Measurements from ENCODE around the gene FUT2.
A peak's percentile ranks its signal among the peaks of the same experiment; 100 is the strongest.
"Not testable (repeated sequence)": the region's sequence is repeated elsewhere in the genome, so short reads cannot be mapped to it uniquely, and the experiment has no call there.

The FUT2 gene

DNA sequence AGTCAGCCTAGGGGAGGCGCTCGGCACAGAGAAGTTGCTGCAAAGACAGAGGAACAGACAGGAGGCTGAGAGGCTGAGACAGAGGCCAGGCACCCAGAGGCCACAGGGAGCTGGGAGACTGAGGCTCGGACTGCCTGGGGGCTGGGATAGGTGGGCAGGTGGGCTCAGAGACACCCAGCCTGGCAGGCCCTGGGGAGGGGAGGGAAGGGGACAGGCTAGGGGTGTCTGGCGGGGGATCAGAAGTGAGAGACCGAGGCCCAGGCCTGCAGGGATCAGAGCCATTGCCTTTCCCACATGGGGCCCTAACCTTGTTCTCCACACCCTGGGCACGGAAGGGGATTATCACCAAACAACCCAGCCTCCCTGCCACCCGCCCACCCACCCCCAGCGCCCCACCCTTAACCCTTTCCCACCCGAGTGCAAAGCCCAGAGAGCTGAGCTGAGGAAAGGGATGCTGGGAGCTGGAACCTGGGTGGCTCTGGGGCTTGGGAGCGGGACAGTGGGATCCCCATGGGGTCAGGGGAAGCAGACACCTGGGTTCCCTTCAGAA lies 24.2 kb upstream of the FUT2 start:
- DNase-seq = no peak

DNA sequence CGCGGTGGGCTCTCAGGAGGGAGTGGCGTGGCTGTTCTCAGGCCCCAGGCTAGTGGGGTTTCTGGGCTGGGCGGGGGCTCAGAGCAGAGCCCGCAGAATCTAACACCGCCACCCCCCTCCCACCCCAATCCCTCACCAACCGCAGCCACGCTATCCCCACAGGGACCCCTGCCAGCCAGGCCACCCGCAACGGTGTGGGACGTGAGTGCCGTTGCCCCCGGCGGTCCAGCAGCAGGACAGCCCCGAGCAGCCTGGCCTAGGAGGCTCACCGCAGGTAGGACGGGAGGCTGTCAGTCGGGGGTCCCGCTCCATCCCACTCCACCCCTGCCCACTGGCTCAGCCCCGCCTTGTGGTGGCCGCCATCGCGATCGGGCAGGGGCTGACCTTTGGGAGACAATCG lies 22.8 kb upstream of the FUT2 start, which contains the start of gene NTN5:
Gene NTN5, minus strand, starts transcription at position 24 of the 400 bp plus-strand sequence. CDS start 2,031 bp downstream, outside the sequence.
- DNase-seq = no peak

DNA sequence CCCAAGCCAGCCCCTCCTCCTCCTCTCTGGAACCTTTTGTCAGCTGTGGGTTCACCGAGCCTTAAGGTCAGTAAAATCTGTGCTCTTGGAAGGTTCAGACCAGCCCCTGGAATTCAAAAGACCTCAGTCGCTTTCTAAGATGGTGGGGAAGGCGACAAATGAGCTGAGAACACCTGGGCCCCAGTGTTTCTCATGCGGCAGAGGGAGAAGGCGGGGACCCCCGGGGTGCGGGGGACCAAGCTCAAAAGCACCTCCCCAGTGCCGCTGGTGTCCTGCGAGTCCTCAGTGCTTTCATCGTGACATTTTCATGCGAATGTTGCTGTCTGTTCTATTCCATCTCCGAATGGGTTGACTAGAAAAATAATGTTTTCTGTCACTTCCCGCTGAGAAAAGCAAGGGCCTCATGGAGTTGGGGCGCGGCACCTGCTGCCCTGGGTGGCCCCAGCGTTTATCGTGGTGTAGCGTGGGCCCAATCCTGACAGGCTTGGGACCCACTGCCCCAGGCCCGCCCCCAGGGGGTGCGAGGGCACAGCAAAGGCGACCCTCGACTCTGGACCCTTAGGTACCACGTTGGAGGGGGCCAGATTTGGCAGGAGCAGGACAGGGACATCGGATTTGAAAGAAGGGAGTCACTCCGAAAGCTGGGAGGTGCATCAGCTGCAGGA lies 22.2 kb upstream of the FUT2 start:
- DNase-seq = no peak

DNA sequence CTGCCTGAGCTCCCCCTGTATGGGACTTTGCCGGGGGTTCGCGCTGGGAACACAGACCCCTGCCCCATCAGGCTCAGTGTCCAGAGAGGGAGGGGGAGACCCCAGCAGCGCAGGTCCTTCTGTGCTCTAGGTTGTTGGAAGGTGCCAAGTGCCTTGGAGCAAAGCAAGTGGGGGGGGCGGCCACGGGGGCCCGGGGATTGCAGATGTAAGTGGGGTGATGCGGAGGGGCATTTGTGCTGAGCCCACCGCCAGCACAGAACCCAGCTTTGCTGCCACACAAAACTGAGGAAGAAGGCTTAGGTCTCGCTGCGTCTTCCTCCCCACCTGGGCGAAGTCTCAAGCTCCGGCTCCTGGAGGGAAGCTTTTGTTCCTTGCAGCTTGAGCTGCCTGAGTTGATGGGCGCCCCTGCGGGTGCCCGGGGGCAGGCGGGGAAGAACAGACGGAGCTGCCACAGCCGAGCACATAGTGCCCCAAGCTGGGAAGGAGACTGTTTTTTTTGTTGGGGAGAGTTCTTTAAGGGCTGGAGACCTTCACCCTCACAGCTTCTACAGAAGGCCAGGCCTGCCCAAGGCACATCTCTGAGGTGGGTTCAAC lies 21.5 kb upstream of the FUT2 start:
- no peak for DNase-seq

DNA sequence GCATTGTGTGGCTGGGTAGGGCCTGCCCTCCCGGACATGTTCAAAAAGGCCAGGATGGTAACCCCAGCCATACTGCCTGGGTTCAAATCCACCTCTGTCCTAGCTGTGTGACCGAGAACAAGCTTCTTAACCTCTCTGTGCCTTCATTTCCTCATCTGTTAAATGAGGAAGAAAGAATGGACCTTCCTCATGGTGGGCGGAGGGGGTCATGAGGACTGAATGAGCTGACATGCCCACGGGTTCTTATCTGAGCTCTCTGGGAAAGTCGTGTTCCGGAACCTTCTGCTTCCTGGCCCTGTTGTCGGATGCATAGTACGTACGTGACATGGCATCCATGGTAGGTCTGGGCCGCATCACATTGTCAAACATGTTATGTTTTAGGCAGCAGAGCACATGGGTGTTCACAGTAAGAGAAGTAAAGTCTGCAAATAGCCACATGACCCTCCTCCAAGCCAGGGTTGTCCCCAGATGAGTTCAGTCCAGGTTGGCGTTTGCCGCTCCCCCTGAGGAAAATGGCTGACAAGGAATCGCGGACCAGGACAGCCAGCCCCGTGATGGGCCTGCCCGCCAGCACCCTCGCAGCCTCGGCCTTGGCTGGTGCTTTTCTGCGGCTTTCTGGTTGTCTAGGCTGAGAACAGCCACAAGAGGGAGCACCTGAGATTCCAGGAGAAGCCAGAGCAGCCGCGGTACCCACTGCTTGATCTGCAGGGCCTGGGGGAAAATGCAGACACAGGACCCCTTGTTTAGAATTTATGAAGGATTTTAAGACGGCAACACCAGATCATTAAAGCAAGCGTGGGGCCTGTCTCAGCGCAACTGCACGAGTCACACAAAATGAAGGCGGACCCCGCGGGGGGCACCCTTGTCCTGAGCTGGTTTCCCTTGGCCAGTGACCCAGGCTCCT lies 20.6 kb upstream of the FUT2 start:
- DNase-seq = peak; percentile 88

DNA sequence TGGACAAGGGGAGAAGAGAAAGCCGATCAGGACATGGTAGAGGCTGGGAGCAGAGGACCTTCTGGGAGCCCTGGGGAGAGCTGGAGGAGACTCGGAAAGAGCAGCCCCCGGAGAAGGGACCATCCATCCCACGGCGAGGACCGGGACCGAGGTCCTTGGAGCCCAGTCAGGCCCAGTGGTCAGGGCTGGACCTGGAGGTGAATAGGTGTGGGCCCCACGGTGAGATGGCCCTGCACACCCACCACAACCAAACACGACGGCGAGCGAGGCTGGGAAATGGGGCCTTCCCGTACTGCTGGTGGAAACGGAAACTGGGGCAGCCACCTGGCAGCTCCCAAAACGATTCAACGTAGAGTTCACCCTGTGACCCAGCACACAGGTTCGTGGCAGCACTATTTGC lies 19.3 kb upstream of the FUT2 start:
- no peak for DNase-seq

DNA sequence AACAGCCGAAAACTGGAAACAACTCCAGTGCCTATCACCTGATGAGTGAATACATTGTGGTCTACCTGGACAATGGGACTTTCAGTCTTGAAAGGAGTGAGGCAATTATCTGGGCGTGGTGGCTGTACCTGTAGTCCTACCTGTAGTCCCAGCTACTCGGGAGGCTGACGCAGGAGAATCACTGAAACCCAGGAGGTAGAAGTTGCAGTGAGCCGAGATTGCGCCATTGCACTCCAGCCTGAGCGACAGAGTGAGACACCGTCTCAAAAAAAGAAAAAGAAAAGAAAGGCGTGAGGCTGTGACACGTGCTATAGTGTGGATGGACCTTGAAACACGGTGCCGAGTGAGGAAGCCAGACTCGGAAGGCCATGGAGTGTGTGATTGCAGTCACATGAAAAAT lies 18.9 kb upstream of the FUT2 start:
- no peak for DNase-seq

DNA sequence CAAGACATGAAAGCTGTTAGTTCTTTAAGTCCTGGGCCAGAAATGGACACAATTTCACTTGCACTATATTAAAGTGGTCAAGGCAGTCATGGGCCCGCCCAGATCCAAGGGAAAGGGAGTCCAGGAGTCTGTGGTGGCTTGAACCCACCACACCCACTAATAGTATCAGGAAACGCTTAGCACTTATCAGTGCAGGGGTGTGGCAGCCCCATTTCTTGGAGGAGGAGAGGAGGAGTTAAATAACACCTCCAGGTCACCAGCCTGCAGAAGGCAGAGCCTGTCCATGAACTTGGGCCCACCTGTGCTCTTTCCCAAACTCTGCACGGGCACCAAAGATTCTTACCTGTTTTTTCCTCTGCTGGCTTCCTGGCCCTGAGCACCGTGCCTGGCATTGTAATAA lies 17.6 kb upstream of the FUT2 start:
- no peak for DNase-seq

DNA sequence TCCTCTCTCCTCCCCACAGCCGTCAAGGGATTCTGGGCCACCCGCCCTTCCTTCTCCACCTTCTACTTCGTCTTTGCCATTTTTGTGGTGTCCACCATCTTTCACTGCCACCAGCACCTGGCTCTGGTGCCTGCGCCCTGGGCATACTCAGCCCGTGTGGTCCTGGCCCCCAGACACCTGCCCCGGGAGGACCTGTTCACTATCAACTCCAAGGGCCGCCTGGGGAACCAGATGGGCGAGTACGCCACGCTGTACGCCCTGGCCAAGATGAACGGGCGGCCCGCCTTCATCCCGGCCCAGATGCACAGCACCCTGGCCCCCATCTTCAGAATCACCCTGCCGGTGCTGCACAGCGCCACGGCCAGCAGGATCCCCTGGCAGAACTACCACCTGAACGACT lies 15.8 kb upstream of the FUT2 start:
- DNase-seq = not testable (repeated sequence)

DNA sequence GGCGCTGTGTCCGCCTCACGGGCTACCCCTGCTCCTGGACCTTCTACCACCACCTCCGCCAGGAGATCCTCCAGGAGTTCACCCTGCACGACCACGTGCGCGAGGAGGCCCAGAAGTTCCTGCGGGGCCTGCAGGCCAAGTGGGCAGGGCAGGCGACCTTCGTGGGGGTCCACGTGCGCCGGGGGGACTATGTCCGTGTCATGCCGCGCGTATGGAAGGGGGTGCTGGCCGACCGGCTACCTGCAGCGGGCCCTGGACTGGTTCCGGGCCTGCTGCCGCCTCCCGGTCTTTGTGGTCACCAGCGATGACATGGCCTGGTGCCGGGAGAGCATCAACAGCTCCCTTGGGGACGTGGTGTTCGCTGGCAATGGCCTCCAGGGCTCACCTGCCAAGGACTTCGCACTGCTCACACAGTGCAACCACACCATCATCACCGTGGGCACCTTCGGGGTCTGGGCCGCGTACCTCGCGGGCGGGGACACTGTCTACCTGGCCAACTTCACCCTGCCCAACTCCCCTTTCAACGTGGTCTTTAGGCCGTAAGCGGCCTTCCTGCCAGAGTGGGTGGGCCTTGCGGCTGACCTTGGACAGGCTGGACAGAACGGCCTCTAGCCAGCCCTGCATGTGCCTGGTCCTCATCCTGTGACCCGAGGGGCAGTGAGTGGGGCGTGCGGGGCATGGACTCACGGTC lies 15.2 kb upstream of the FUT2 start:
- no peak for DNase-seq

DNA sequence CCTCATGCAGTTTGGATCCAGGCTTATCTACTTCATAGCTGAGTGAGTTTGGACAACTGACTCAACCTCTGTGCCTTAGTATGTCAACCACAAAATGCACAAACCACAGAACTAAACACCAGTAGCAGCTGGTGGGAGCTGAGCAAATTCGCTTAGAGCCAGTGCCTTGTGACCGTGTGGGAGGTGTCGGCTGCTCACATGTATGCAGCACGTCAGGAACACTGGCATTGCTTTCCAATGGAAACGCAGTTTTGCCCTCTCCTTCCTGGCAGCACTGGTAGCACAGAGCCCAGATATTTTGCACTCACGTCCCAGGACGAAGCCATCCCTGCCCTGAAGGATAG lies 14.7 kb upstream of the FUT2 start:
- DNase-seq = no peak

DNA sequence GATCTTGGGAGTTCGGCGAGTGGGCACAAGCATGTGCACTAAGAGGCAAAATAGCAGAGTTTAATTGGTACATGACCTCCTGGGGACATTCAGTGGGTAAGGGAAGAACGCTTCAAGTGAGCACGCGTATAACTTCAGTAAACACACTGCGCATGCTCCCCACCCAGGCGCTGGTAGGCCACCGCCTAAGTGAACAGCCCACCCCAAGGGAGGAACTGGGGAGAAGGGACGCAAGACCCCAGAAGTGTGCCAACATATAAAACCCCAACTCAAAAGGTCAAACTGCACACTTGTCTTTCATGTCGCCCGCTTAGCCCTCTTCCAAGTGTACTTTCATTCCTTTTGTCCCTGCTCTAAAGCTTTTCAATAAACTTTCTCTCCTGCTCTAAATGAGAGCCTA lies 12.4 kb upstream of the FUT2 start:
- no peak for DNase-seq

DNA sequence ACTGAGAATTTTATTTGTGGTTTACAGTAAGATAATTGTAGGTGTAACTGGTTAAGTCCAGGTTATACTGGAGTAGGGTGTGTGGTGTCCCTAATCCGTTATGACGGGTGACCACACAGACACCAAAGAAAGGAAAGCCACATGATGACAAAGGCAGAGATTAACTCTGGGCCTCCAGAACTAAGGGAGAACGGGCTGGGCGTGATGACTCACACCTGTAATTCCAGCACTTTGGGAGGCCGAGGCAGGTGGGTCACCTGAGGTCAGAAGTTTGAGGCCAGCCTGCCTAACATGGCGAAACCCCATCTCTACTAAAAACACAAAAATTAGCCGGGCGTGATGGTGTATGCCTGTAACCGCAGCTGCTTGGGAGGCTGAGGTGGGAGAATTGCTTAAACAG lies 10.2 kb upstream of the FUT2 start:
- DNase-seq = no peak

DNA sequence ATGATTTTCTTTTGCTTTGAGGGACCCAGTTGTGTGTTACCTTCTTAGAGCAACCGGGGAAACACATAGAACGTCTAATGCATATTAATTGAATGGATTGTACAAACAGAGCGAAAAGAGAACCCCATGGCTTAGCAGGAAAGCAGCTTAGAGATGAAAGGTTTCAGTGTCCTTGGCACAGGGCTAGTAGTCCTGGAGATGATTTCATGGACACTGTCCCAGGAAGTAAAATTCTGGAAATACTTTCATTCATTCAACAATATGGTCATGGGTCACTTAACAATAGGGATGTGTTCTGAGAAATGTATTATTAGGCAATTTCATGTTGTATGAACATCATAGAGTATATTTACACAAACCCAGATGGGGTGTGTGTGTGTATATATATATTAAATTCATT lies 9.7 kb upstream of the FUT2 start:
- no peak for DNase-seq

DNA sequence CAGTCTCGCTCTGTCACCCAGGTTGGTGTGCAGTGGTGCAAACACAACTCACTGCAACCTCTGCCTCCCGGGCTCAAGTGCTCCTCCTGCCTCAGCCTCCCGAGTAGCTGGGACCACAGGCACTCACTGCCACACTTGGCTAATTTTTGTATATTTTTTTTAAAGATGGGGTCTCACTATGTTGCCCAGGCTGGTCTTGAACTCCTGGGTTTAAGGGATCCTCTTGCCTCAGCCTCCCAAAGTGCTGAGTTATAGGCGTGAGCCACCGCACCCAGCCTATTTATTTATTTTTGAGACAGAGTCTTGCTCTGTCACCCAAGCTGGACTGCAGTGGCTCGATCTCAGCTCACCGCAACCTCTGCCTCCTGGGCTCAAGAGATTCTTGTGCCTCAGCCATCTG lies 9.1 kb upstream of the FUT2 start:
- DNase-seq = not testable (repeated sequence)

DNA sequence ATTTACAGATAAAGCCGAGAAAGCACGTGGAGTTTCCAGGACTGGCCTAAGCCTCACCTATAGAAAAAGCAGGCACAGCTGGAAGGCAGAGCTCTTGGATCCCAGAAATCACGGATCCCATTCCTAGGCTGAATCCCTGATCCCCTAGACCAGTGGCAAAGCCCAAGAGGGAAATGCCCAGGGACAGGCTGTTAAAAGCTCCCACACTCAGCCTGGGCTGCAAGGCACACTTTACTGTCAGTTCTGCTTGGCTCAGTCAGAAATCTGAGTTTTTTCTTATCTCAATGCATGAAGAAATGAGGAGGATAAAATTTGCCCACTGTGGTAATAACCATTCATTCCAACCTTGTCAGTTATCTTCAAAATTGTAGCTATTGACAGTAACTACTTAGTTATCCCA lies 8.0 kb upstream of the FUT2 start:
- DNase-seq = no peak

DNA sequence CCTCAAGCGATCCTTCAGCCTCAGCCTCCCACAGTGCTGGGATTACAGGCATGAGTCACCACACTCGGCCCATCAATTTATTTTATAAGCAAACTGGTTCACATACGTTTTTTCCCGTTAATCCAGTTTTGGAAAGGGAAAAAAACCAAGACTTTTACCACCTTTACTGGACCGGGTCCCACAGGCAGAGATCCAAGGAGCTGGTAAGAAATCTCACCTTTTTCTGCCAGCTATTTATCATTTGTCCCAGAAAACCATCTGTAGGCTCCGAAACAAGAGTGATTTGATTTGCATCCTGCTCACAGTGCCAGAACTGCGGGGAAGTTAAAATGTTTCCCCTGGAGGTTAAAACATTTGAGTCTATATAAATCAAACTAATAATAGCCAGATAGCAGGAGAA lies 6.3 kb upstream of the FUT2 start:
- no peak for DNase-seq

DNA sequence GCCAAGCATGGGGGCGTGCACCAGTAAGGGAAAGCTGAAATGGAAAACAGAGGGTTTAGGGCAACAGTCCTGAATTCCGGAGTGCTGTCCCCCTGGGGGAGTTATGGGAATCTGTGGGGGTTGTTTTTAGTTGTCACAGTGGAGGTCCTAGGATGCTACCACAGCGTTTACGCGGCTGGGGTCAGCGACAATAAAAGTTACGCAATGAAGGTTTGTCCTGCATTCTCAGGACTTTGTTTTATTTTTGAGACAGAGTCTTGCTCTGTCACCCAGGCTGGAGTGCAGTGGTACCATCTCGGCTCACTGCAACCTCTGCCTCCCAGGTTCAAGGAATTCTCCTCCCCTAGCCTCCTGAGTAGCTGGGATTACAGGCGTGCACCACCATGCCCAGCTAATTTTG lies 2.1 kb upstream of the FUT2 start:
- not testable (repeated sequence) for DNase-seq

DNA sequence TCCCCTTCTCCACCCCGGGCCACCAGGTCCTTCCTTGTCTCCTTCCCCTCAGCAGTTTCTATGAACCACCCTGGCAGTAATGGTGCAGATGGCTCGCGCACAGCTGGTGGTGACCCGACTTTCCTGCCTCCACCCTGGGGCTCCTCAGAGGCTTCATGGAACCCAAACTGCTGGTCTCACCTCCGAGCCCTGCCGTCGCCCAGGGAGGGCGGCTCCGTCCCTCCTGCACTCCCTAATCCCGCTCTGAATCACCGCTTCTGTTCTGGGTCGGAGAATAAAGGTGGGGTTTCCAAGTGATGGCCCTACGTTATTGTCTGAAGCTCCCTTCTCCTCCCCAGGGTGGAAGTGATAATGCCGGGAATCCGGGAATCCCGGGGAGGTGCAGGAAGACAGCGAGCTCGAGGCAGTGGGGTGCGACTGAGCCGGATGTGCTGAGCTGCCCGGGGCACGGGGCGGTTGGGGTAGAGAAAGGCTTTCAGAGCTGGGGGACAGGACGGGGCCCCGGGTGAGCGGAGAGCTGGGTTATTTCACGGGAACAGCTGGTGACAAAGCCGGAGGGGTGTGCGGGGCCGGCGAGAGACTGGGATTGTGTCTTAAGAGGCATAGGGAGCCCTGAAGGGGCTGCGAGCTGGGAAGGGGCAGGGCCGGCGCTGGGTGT lies 711 bp downstream of the FUT2 start:
- peak; percentile 58 for DNase-seq

DNA sequence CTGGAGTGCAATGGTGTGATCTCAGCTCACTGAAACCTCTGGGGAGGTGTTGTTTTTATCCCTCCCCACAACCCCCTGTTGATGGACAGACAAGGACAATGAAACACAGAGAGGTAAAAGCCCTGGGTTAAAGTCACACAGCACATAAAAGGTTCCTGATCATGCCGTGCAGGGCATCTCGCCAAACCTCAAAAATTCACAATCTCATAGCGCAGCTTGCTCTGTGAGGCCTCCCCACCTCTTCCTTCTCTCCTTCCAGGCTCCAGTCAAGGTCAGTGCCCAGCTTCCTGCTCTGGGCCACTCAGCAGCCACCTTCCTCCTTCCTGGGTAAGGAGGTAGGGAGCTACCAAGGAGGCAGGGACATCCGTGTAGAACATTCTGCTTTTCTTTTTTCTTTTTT lies 2.3 kb downstream of the FUT2 start:
- no peak for DNase-seq

DNA sequence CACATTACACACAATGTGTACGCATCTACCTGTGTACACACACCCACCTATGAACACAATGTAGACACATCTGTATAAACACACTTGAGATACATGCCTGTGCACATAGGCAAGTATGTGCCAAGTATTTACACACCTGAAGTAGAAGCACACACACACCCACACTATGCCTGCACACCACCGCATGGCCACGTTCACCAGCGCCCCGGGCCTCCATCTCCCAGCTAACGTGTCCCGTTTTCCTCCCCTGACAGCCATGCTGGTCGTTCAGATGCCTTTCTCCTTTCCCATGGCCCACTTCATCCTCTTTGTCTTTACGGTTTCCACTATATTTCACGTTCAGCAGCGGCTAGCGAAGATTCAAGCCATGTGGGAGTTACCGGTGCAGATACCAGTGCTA lies 6.9 kb downstream of the FUT2 start:
- DNase-seq = no peak

DNA sequence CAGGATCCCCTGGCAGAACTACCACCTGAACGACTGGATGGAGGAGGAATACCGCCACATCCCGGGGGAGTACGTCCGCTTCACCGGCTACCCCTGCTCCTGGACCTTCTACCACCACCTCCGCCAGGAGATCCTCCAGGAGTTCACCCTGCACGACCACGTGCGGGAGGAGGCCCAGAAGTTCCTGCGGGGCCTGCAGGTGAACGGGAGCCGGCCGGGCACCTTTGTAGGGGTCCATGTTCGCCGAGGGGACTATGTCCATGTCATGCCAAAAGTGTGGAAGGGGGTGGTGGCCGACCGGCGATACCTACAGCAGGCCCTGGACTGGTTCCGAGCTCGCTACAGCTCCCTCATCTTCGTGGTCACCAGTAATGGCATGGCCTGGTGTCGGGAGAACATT lies 7.5 kb downstream of the FUT2 start:
- DNase-seq = no peak

DNA sequence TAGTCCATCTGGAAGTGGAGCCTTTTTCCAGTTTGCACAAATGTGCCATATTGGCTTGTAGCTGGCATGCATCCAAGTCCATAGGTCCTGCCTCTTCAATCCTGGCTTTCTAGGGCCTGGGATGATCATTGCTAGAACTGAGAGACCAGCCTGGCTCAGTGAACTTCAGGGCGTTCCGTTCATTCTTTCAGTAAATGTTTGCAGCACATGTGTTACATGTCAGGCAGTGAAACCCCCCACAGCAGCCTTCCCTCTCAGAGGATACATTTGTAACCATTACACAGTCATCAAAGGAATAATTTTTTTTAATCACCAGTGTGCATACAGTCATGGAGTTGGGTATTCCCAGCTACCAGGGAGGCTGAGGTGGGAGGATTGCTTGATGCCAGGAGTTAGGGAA lies 9.7 kb downstream of the FUT2 start:
- no peak for DNase-seq
